ENCODE measurements around the gene SMCP. TPM values are rescaled to one million over a fixed set of nuclear protein-coding genes. Genes with fewer than 3 reads are reported as not detected.

SMCP gene
- total and polyA plus RNA-seq, 2 experiments from 2014 or later, result not detected

GRCh38 chr1:152859696-152860095 is 18.4 kb upstream of the SMCP start, which contains the start of gene LCE7A:
LCE7A (plus strand) TSS chr1:152859996; CDS start chr1:152860698, 702 bp downstream.
- Mint-ChIP-seq H3K36me3 (ENCODE audit: low read depth) (no peaks in the 10 kb centered on the region), H3K27me3 (ENCODE audit: insufficient read depth, low read depth, poor library complexity) (no peaks in the 10 kb centered on the region), H3K4me3 (no peak within 1 kb of the TSS), H3K4me1 (peaks cover 3% of the 10 kb centered on the region; the same call in 1 of the 3 replicates), H3K9me3 (no peaks in the 10 kb centered on the region), H3K27ac (no peak within 1 kb of the TSS)
- no peak for TF ChIP-seq POLR2AphosphoS5 (IDR thresholded peaks at IDR 0.05; ENCODE audit: low read depth)
- no peak for TF ChIP-seq REST (IDR thresholded peaks at IDR 0.05; ENCODE audit: unreplicated experiment)
- TF ChIP-seq CREB1 (CRISPR knock-in tag; IDR thresholded peaks at IDR 0.05; ENCODE audit: low read depth), result no peak
- no peak for TF ChIP-seq ZNF331 (CRISPR knock-in tag; IDR thresholded peaks at IDR 0.05; ENCODE audit: low read depth)
- TF ChIP-seq STAT1 (IDR thresholded peaks at IDR 0.05; ENCODE audit: unreplicated experiment), result no peak
- no peak for TF ChIP-seq ZNF114 (CRISPR knock-in tag; IDR thresholded peaks at IDR 0.05)
- TF ChIP-seq CTCF (conservative IDR thresholded peaks at IDR 0.05; ENCODE audit: low read depth in 2 of 2), result no peak
- TF ChIP-seq EZH2 (IDR thresholded peaks at IDR 0.05; ENCODE audit: low read depth, unreplicated experiment), result no peak
- no peak for TF ChIP-seq NANOG (IDR thresholded peaks at IDR 0.05; ENCODE audit: borderline replicate concordance)
- TF ChIP-seq ETS1 (IDR thresholded peaks at IDR 0.05), result no peak
- TF ChIP-seq JUNB (IDR thresholded peaks at IDR 0.05; ENCODE audit: unreplicated experiment), result no peak
- no peak for TF ChIP-seq EZH2phosphoT487 (IDR thresholded peaks at IDR 0.05; ENCODE audit: unreplicated experiment)
- TF ChIP-seq ZNF462 (CRISPR knock-in tag; IDR thresholded peaks at IDR 0.05), result no peak
- Histone ChIP-seq H3F3A (replicated peaks; ENCODE audit: low read depth) (no peaks in the 10 kb centered on the region), H3K79me2 (replicated peaks; ENCODE audit: insufficient read depth) (no peaks in the 10 kb centered on the region), H2AFZ (no peak within 1 kb of the TSS), H3K4me2 (no peak within 1 kb of the TSS), H3K27ac (ENCODE audit: low read depth) (no peak within 1 kb of the TSS), H3K4me3 (no peak within 1 kb of the TSS), H3K36me3 (ENCODE audit: insufficient read depth) (no peaks in the 10 kb centered on the region), H3K9me2 (ENCODE audit: insufficient read depth) (peaks cover 16% of the 10 kb centered on the region), H3K4me1 (ENCODE audit: insufficient read depth) (no peaks in the 10 kb centered on the region), H3K27me3 (ENCODE audit: insufficient read depth) (no peaks in the 10 kb centered on the region), H4K20me1 (replicated peaks; ENCODE audit: insufficient read depth) (no peaks in the 10 kb centered on the region)
- ATAC-seq, result no peak
- no peak for DNase-seq (ENCODE audit: low spot score)
